CD4-positive, CD25-positive, alpha-beta regulatory T cell (primary cell): Measurements from ENCODE around the gene NDUFC2. TPM values are rescaled to one million over a fixed set of nuclear protein-coding genes. Genes with fewer than 3 reads are reported as not detected.

Experiments
- ATAC-seq, 2 donors: fragments of 150-1000 bp; cut with Tn5 transposase; one replicate each; pipeline ENCODE4 v1.10.0; 2021; ENCODE audit warnings: low read depth in 2 of 2, moderate number of reproducible peaks in 2 of 2, moderate library complexity in 1 of 2
- DNase-seq, 3 donors: peaks; one replicate each; pipeline versions ENCODE4 v3.0.0 to v3.0.0-alpha.2; 2012 to 2022; ENCODE audit warnings: mixed read lengths in 1 of 3
- H3K27ac ChIP-seq: one replicate; pipeline ENCODE4 v1.7.0; 2013; ENCODE audit warnings: mild to moderate bottlenecking, low read length; ENCODE audit not compliant: insufficient read depth, poor library complexity, severe bottlenecking
- H3K27me3 ChIP-seq: one replicate; pipeline ENCODE4 v1.7.0; 2013; ENCODE audit warnings: low read length; ENCODE audit not compliant: control insufficient read depth, insufficient read depth
- H3K36me3 ChIP-seq: one replicate; pipeline ENCODE4 v1.7.0; 2013; ENCODE audit warnings: mild to moderate bottlenecking, low read length, moderate library complexity; ENCODE audit not compliant: control insufficient read depth, insufficient read depth
- H3K4me1 ChIP-seq: 2 replicates; pipeline ENCODE4 v1.7.0; 2013; ENCODE audit warnings: mild to moderate bottlenecking, low read length; ENCODE audit not compliant: insufficient read depth, control insufficient read depth, poor library complexity, severe bottlenecking
- H3K4me3 ChIP-seq: one replicate; pipeline ENCODE4 v1.7.0; 2013; ENCODE audit warnings: low read depth, mild to moderate bottlenecking, low read length, moderate library complexity
- H3K9me3 ChIP-seq, 2 experiments: 1 replicate in 1 of 2; 2 replicates in 1 of 2; pipeline ENCODE4 v1.7.0; 2013; ENCODE audit warnings: low read length in 2 of 2, mild to moderate bottlenecking in 1 of 2, moderate library complexity in 1 of 2; ENCODE audit not compliant: control insufficient read depth in 2 of 2
- H3K27ac Mint-ChIP-seq, 3 donors: one replicate each; pipeline ENCODE4 v1.8.0; 2020 to 2022; ENCODE audit warnings: mild to moderate bottlenecking in 3 of 3, mixed read lengths in 3 of 3, moderate library complexity in 2 of 3
- H3K27me3 Mint-ChIP-seq: one replicate; pipeline ENCODE4 v1.8.0; 2022; ENCODE audit warnings: mild to moderate bottlenecking, mixed read lengths
- H3K36me3 Mint-ChIP-seq: one replicate; pipeline ENCODE4 v1.8.0; 2020; ENCODE audit warnings: mixed read lengths
- H3K4me1 Mint-ChIP-seq, 4 donors: one replicate each; pipeline ENCODE4 v1.8.0; 2020 to 2022; ENCODE audit warnings: mixed read lengths in 4 of 4, mild to moderate bottlenecking in 1 of 4
- H3K4me3 Mint-ChIP-seq, 4 donors: one replicate each; pipeline ENCODE4 v1.8.0; 2020 to 2022; ENCODE audit warnings: mild to moderate bottlenecking in 4 of 4, mixed read lengths in 4 of 4, moderate library complexity in 3 of 4
- H3K9me3 Mint-ChIP-seq, 7 donors: one replicate each; pipeline ENCODE4 v1.8.0; 2020 to 2022; ENCODE audit warnings: mixed read lengths in 7 of 7, mild to moderate bottlenecking in 3 of 7, moderate library complexity in 2 of 7
- polyA plus RNA-seq, 4 donors: library from polyadenylated mRNA; unstranded; fragments of 300-500 nt; fragmentation: Illumina TruSeq; gene quantifications; one replicate each; pipeline ENCODE4 v1.2.3, GENCODE V29; 2021
- total RNA-seq: library from RNA; stranded (reverse); gene quantifications from one replicate; pipeline ENCODE4 v1.2.3, GENCODE V29; 2022

Gene NDUFC2
- total and polyA plus RNA-seq, 5 donors from 2014 or later = 43.2 to 222 (median 177) TPM

GRCh38 chr11:78022397-78023396 is 57.0 kb downstream of the NDUFC2 start, which contains the start of gene KCTD14:
TSS of gene KCTD14 (minus strand) at chr11:78023276. CDS start at chr11:78023249, 27 bp downstream.
- peaks cover 0 to 2% (median 0%) of the 10 kb centered on the region in 7 donors for H3K9me3 Mint-ChIP-seq
- H3K27ac Mint-ChIP-seq = no peak within 1 kb of the TSS
- peaks cover 22% of the 10 kb centered on the region for H3K27me3 Mint-ChIP-seq
- Histone ChIP-seq H3K4me1 (no peaks in the 10 kb centered on the region), H3K36me3 (no peaks in the 10 kb centered on the region), H3K27ac (no peak within 1 kb of the TSS), H3K4me3 (no peak within 1 kb of the TSS), H3K9me3 (no peaks in the 10 kb centered on the region), H3K27me3 (peaks cover 5% of the 10 kb centered on the region)
- H3K4me1 Mint-ChIP-seq = peaks cover 0 to 3% (median under 1%) of the 10 kb centered on the region in 4 donors
- H3K4me3 Mint-ChIP-seq = no peak within 1 kb of the TSS
- no peak for DNase-seq
- ATAC-seq = no peak
- no peaks in the 10 kb centered on the region for H3K36me3 Mint-ChIP-seq

GRCh38 chr11:78021611-78022010 is 58.1 kb downstream of the NDUFC2 start:
- Histone ChIP-seq H3K27me3 (peaks cover 5% of the 10 kb centered on the region), H3K27ac (no peak overlapping the region), H3K9me3 (no peaks in the 10 kb centered on the region), H3K4me3 (no peak overlapping the region), H3K36me3 (no peaks in the 10 kb centered on the region), H3K4me1 (no peaks in the 10 kb centered on the region)
- no peak overlapping the region for H3K4me3 Mint-ChIP-seq
- no peaks in the 10 kb centered on the region for H3K36me3 Mint-ChIP-seq
- H3K27ac Mint-ChIP-seq = no peak overlapping the region
- peaks cover 0 to 2% (median 0%) of the 10 kb centered on the region in 7 donors for H3K9me3 Mint-ChIP-seq
- no peak for DNase-seq
- no peak for ATAC-seq
- H3K4me1 Mint-ChIP-seq = peaks cover 0 to 3% (median under 1%) of the 10 kb centered on the region in 4 donors
- peaks cover 20% of the 10 kb centered on the region for H3K27me3 Mint-ChIP-seq

- Histone ChIP-seq H3K27me3 (peaks cover 7% of the 10 kb centered on the region), H3K36me3 (no peaks in the 10 kb centered on the region), H3K4me3 (no peak overlapping the region), H3K9me3 (no peaks in the 10 kb centered on the region), H3K4me1 (no peaks in the 10 kb centered on the region), H3K27ac (no peak overlapping the region)
- DNase-seq (no peak), ATAC-seq (no peak)
- H3K4me3 Mint-ChIP-seq = no peak overlapping the region
- H3K27ac Mint-ChIP-seq = no peak overlapping the region
- H3K9me3 Mint-ChIP-seq = peaks cover 0 to 2% (median 0%) of the 10 kb centered on the region in 7 donors
- peaks cover 22% of the 10 kb centered on the region for H3K27me3 Mint-ChIP-seq
- H3K4me1 Mint-ChIP-seq = peaks cover 0 to 3% (median under 1%) of the 10 kb centered on the region in 4 donors
- no peaks in the 10 kb centered on the region for H3K36me3 Mint-ChIP-seq
Measured at GRCh38 chr11:78020246-78020645, 59.4 kb downstream of the NDUFC2 start.

GRCh38 chr11:78019808-78020207 is 59.9 kb downstream of the NDUFC2 start:
- no peak for DNase-seq
- H3K36me3 ChIP-seq = no peaks in the 10 kb centered on the region
- Mint-ChIP-seq H3K27ac (no peak overlapping the region), H3K9me3 (peaks cover 0 to 2% (median 0%) of the 10 kb centered on the region in 7 donors), H3K4me3 (no peak overlapping the region), H3K4me1 (peaks cover 0 to 3% (median under 1%) of the 10 kb centered on the region in 4 donors), H3K27me3 (peaks cover 24% of the 10 kb centered on the region), H3K36me3 (no peaks in the 10 kb centered on the region)
- no peaks in the 10 kb centered on the region for H3K4me1 ChIP-seq
- H3K27me3 ChIP-seq = peaks cover 7% of the 10 kb centered on the region
- no peak for ATAC-seq
- no peaks in the 10 kb centered on the region for H3K9me3 ChIP-seq
- H3K27ac ChIP-seq = no peak overlapping the region
- no peak overlapping the region for H3K4me3 ChIP-seq

Other genes with a start within 250 kb of the NDUFC2 start
- 71.9 TPM for gene INTS4, start 85.2 kb downstream of the NDUFC2 start, total RNA-seq
- 10 to 100 TPM; 35.7 to 44.5 (median 42.6) TPM for gene INTS4, start 85.2 kb downstream of the NDUFC2 start, polyA plus RNA-seq
- not detected for gene KCTD14, start 56.6 kb downstream of the NDUFC2 start, total RNA-seq
- 1 to 10 TPM in 1 of 4 donors, under 1 TPM in 3; 0.09 to 1.4 (median 0.41) TPM for gene KCTD14, start 56.6 kb downstream of the NDUFC2 start, polyA plus RNA-seq
- not detected for gene THRSP, start 16.0 kb downstream of the NDUFC2 start, total RNA-seq
- gene THRSP, start 16.0 kb downstream of the NDUFC2 start, polyA plus RNA-seq = under 1 TPM in 1 of 4 donors, not detected in 3; 0.20 TPM
- 20.6 TPM for gene ALG8, start 59.8 kb upstream of the NDUFC2 start, total RNA-seq
- gene ALG8, start 59.8 kb upstream of the NDUFC2 start, polyA plus RNA-seq = 10 to 100 TPM; 52.7 to 56.3 (median 54.5) TPM
- gene KCTD21, start 108.8 kb upstream of the NDUFC2 start, total RNA-seq = 3.8 TPM
- gene KCTD21, start 108.8 kb upstream of the NDUFC2 start, polyA plus RNA-seq = 1 to 10 TPM; 1.4 to 3.3 (median 2.4) TPM
- gene USP35, start 109.1 kb upstream of the NDUFC2 start, total RNA-seq = 15.0 TPM
- gene USP35, start 109.1 kb upstream of the NDUFC2 start, polyA plus RNA-seq = under 1 TPM; 0.11 to 0.84 (median 0.42) TPM